GM19238 (cell line): ENCODE data around the gene C19orf38.
A peak's percentile ranks its signal among the peaks of the same experiment; 100 is the strongest.
"Not testable (repeated sequence)": the region's sequence is repeated elsewhere in the genome, so short reads cannot be mapped to it uniquely, and the experiment has no call there.

Experiments used
- DNase-seq: peaks from one replicate; pipeline ENCODE4 v3.0.0; 2011; ENCODE audit warnings: low spot score; ENCODE audit not compliant: insufficient read length

C19orf38 gene

GRCh38 chr19:10874024-10874423, 25.8 kb downstream of the C19orf38 start:
- DNase-seq: no peak

GRCh38 chr19:10876459-10877240, 28.4 kb downstream of the C19orf38 start:
- peak; percentile 55 for DNase-seq

GRCh38 chr19:10877608-10878007, 29.4 kb downstream of the C19orf38 start:
- DNase-seq: not testable (repeated sequence)

GRCh38 chr19:10878253-10878652, 30.0 kb downstream of the C19orf38 start:
- DNase-seq: no peak

- no peak for DNase-seq
Measured at GRCh38 chr19:10881403-10882107, 33.3 kb downstream of the C19orf38 start.

GRCh38 chr19:10882108-10882457, 33.9 kb downstream of the C19orf38 start:
- no peak for DNase-seq

- no peak for DNase-seq
Measured at GRCh38 chr19:10884274-10884673, 36.1 kb downstream of the C19orf38 start.

- DNase-seq: no peak
Measured at GRCh38 chr19:10885201-10886169, 37.3 kb downstream of the C19orf38 start.

GRCh38 chr19:10887616-10888367, 39.6 kb downstream of the C19orf38 start:
- DNase-seq: no peak

- no peak for DNase-seq
Measured at GRCh38 chr19:10888421-10888866, 40.2 kb downstream of the C19orf38 start.

GRCh38 chr19:10889880-10890279, 41.7 kb downstream of the C19orf38 start:
- DNase-seq: no peak

GRCh38 chr19:10891405-10892086, 43.3 kb downstream of the C19orf38 start:
- no peak for DNase-seq

GRCh38 chr19:10892256-10892655, 44.0 kb downstream of the C19orf38 start:
- DNase-seq: no peak

- no peak for DNase-seq
Measured at GRCh38 chr19:10894911-10895213, 46.6 kb downstream of the C19orf38 start.

GRCh38 chr19:10895363-10895762, 47.1 kb downstream of the C19orf38 start:
- no peak for DNase-seq

GRCh38 chr19:10895920-10896319, 47.7 kb downstream of the C19orf38 start:
- no peak for DNase-seq

GRCh38 chr19:10896851-10897526, 48.8 kb downstream of the C19orf38 start:
- DNase-seq: no peak

- DNase-seq: no peak
Measured at GRCh38 chr19:10898633-10899032, 50.4 kb downstream of the C19orf38 start.

- no peak for DNase-seq
Measured at GRCh38 chr19:10899151-10899653, 51.0 kb downstream of the C19orf38 start.

GRCh38 chr19:10907925-10908324, 59.7 kb downstream of the C19orf38 start:
- no peak for DNase-seq
